SK-N-MC (cell line): ENCODE data around the gene ARHGAP28.

Source experiments
- EZH2 ChIP-seq: fragments of 200-600 bp; sonication (generic); IDR thresholded peaks from one replicate; pipeline ENCODE4 v1.6.1; 2017; ENCODE audit warnings: antibody characterized with exemption
- POLR2AphosphoS5 ChIP-seq: IDR thresholded peaks from 2 replicates; pipeline ENCODE4 v1.6.1; 2012; ENCODE audit warnings: mild to moderate bottlenecking, low read depth, low read length, borderline replicate concordance

GRCh38 chr18:6682437-6683111 lies 46.9 kb upstream of the ARHGAP28 start:
- TF ChIP-seq EZH2 (no peak), POLR2AphosphoS5 (no peak)
